SU-DHL-6 (cell line): ENCODE measurements around the gene CDK5R1.

Experiments used
- EZH2phosphoT487 ChIP-seq: fragments of 200-600 bp; sonication (generic), shearing (Covaris generic); conservative IDR thresholded peaks from 2 replicates; pipeline ENCODE4 v1.6.1; 2018; ENCODE audit warnings: mild to moderate bottlenecking, antibody characterized with exemption, low read length, moderate library complexity, mixed read lengths
- TF ChIP-seq, protein P1 (sequence below): fragments of 200-600 bp; sonication (generic); IDR thresholded peaks from one replicate; pipeline ENCODE4 v1.5.1; 2017; ENCODE audit warnings: antibody characterized with exemption, mild to moderate bottlenecking, low read length, moderate library complexity; ENCODE audit not compliant: insufficient read depth, poor library complexity, severe bottlenecking

DNA sequence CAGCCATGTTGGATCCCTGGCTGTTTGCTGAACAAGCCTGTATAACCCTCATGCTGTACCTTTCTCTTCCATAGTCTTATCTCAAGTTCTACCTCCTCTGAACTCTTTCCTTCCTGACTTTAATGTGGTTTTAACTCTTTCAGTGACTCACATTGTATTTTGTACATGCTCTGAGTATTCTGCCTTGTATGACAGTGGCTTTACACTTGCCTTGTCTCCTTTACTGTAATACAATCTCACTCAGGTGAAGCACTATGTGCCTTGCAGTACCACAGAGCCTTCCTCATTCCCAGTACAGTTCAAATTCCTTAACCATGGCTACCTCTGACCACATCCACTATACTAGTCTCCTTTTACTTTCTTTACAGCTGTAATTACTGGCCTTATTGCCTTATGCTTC, 28.4 kb upstream of the CDK5R1 start:
- TF ChIP-seq, protein P1, sequence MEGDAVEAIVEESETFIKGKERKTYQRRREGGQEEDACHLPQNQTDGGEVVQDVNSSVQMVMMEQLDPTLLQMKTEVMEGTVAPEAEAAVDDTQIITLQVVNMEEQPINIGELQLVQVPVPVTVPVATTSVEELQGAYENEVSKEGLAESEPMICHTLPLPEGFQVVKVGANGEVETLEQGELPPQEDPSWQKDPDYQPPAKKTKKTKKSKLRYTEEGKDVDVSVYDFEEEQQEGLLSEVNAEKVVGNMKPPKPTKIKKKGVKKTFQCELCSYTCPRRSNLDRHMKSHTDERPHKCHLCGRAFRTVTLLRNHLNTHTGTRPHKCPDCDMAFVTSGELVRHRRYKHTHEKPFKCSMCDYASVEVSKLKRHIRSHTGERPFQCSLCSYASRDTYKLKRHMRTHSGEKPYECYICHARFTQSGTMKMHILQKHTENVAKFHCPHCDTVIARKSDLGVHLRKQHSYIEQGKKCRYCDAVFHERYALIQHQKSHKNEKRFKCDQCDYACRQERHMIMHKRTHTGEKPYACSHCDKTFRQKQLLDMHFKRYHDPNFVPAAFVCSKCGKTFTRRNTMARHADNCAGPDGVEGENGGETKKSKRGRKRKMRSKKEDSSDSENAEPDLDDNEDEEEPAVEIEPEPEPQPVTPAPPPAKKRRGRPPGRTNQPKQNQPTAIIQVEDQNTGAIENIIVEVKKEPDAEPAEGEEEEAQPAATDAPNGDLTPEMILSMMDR, result no peak
- no peak for TF ChIP-seq EZH2phosphoT487
